Heart left ventricle (tissue), 16 donors: ENCODE measurements around the gene NUP214. TPM values are rescaled to one million over a fixed set of nuclear protein-coding genes. Genes with fewer than 3 reads are reported as not detected.
"Not testable (repeated sequence)": the region's sequence is repeated elsewhere in the genome, so short reads cannot be mapped to it uniquely, and the experiment has no call there.

Experiments used
- ATAC-seq, 4 donors: fragments of 200-7000 bp; cut with Tn5 transposase; one replicate each; pipeline ENCODE4 v1.9.1; 2020 to 2022; ENCODE audit warnings: moderate library complexity in 4 of 4, mild to moderate bottlenecking in 3 of 4, moderate number of reproducible peaks in 1 of 4
- DNase-seq, 5 donors: peaks; one replicate each; pipeline ENCODE4 v3.0.0-alpha.2; 2020
- H3K27ac ChIP-seq, 12 donors: fragments of 200-600 bp; sonication (generic) in 4 of 12; one replicate each; pipeline versions ENCODE4 v1.5.0 to v1.8.0; 2016 to 2022; ENCODE audit warnings: mild to moderate bottlenecking in 2 of 12
- H3K27me3 ChIP-seq, 9 donors: fragments of 200-600 bp; sonication (generic) in 2 of 9; one replicate each; pipeline versions ENCODE4 v1.5.1 to v1.8.0; 2016 to 2022; ENCODE audit warnings: mild to moderate bottlenecking in 3 of 9
- H3K36me3 ChIP-seq, 9 donors: fragments of 200-600 bp; sonication (generic) in 2 of 9; one replicate each; pipeline versions ENCODE4 v1.5.0 to v1.8.0; 2018 to 2022; ENCODE audit warnings: mild to moderate bottlenecking in 2 of 9
- H3K4me1 ChIP-seq, 12 donors: fragments of 200-600 bp; sonication (generic) in 4 of 12; one replicate each; pipeline versions ENCODE4 v1.5.0 to v1.8.0; 2016 to 2022; ENCODE audit warnings: mild to moderate bottlenecking in 3 of 12
- H3K4me3 ChIP-seq, 12 donors: fragments of 200-600 bp; sonication (generic) in 4 of 12; one replicate each; pipeline versions ENCODE4 v1.5.0 to v1.8.0; 2017 to 2022; ENCODE audit warnings: mild to moderate bottlenecking in 9 of 12, moderate library complexity in 4 of 12
- H3K9me3 ChIP-seq, 12 donors: fragments of 200-600 bp; sonication (generic) in 4 of 12; one replicate each; pipeline versions ENCODE4 v1.5.0 to v1.8.0; 2016 to 2022; ENCODE audit warnings: mild to moderate bottlenecking in 1 of 12
- CTCF ChIP-seq, 12 donors: fragments of 200-600 bp; sonication (generic) in 4 of 12; IDR thresholded peaks; one replicate each; pipeline versions ENCODE4 v1.5.0 to v1.8.0; 2018 to 2022; ENCODE audit warnings: antibody characterized with exemption in 12 of 12, mild to moderate bottlenecking in 5 of 12
- POLR2A ChIP-seq, 2 donors: fragments of 450-650 bp; IDR thresholded peaks; one replicate each; pipeline ENCODE4 v1.6.1; 2017; ENCODE audit warnings: antibody characterized with exemption in 2 of 2, mild to moderate bottlenecking in 2 of 2, moderate library complexity in 2 of 2
- WGBS, 4 donors: extraction: QIAGEN DNeasy Blood & Tissue Kit in 2 of 4; methylation state at CpG; one replicate each; pipeline versions ENCODE4 v1.1.5 to v1.1.7; 2013 to 2018; 5-methylcytosine and 5-hydroxymethylcytosine counted together
- intact Hi-C, 10 donors: fragments of 100-400 bp; cut with DNase I; formaldehyde crosslinking; loops; one replicate each; pipeline versions ENCODE4 v1.11.1 to v1.14.2; 2022
- polyA plus RNA-seq, 2 donors: library from polyadenylated mRNA; stranded (reverse); fragments of 200-250 nt; gene quantifications; one replicate each; pipeline ENCODE4 v1.2.3, GENCODE V29; 2013
- total RNA-seq, 9 donors: library from RNA; depleted of rRNA in 2 of 9; stranded (reverse); fragments of >200 nt in 2 of 9; fragmentation: NEBNext Ultra II Directional in 3 of 9; extraction: Animal tissue kit (Norgen Biotek cat#: 25700) in 3 of 9; gene quantifications; one replicate each; pipeline versions ENCODE4 v1.1.0 to v1.2.4, GENCODE V29; 2016 to 2023
- donor health status: ischemic (EF 13 %, LVEDD 7.1; RV severe dilation, severe dysfunction).
- donor health status: healthy with polysubstance abuse.
- donor health status: DM: no; HTN: yes; CAD: no.
- donor health status: DM: no; HTN: no; CAD: no.
- donor health status: ischemic (EF 25% LVEDD 6.9; RV normal size, moderate dysfunction).
- donor health status: ischemic (EF 25% LVEDD 5.7; RV mildly dilated, moderate dysfunction).
- donor health status: healthy.
- donor health status: DM: yes; HTN: yes; CAD: no.
- donor health status: ischemic (EF 35%, LVEDD 5.7; RV mildly dilated, moderate dysfunction).
- donor health status: nonischemic (EF 11% LVEDD 7.7; RV severe dilation, severe dysfunction).
- donor health status: DM: yes; HTN: yes; CAD: no.
- donor health status: PGD.
- donor health status: ischemic (EF 29% LVEDD 5.4; RV normal size, mild dysfunction).
- donor health status: nonischemic (EF 23%, LVEDD 6.1; RV moderate dilation, normal function).

The NUP214 gene
- total and polyA plus RNA-seq, 11 donors, result 13.7 to 45.1 (median 23.6) TPM

- 91 to 94% (median 91%) methylated on average over 4 of the region's 4 CpGs for WGBS, 4 donors
- H3K9me3 ChIP-seq, result no peaks in the 10 kb centered on the region
- no peak for TF ChIP-seq CTCF (IDR thresholded peaks at IDR 0.05)
- TF ChIP-seq POLR2A (IDR thresholded peaks at IDR 0.05), result no peak
- peaks cover 2 to 97% (median 75%) of the 10 kb centered on the region in 9 donors for H3K36me3 ChIP-seq
- no peak overlapping the region for H3K27ac ChIP-seq
- DNase-seq, result no peak
- no peak overlapping the region for H3K4me3 ChIP-seq
- H3K27me3 ChIP-seq, result no peaks in the 10 kb centered on the region
- ATAC-seq, result no peak
- peaks cover 0 to 4% (median 0%) of the 10 kb centered on the region in 12 donors for H3K4me1 ChIP-seq
- intact Hi-C loops, result loop anchor here in 3 of 10 donors (5.0 to 10.0 kb wide), 3 partner anchors 41 to 88 kb away; partner anchors contain the start of gene FAM78A (in 1 of the 3)
These were observed 61.2 kb downstream of the NUP214 start for GRCh38 chr9:131186622-131187021.

- Histone ChIP-seq H3K27me3 (no peaks in the 10 kb centered on the region), H3K27ac (no peak overlapping the region), H3K4me1 (peaks cover 0 to 4% (median 0%) of the 10 kb centered on the region in 12 donors), H3K9me3 (no peaks in the 10 kb centered on the region), H3K36me3 (peaks cover 2 to 97% (median 76%) of the 10 kb centered on the region in 9 donors), H3K4me3 (no peak overlapping the region)
- DNase-seq (no peak), ATAC-seq (no peak)
- WGBS, 4 donors, result 90 to 95% (median 93%) methylated on average over 4 of the region's 4 CpGs
- intact Hi-C loops, result loop anchor here in 3 of 10 donors (5.0 to 10.0 kb wide), 3 partner anchors 39 to 87 kb away; partner anchors contain the start of gene FAM78A (in 1 of the 3)
- TF ChIP-seq CTCF (IDR thresholded peaks at IDR 0.05) (no peak), POLR2A (IDR thresholded peaks at IDR 0.05) (no peak)
These were observed 62.6 kb downstream of the NUP214 start for GRCh38 chr9:131187957-131188356.

GRCh38 chr9:131188976-131189375 lies 63.6 kb downstream of the NUP214 start:
- DNase-seq (no peak), ATAC-seq (no peak)
- no peaks in the 10 kb centered on the region for H3K9me3 ChIP-seq
- TF ChIP-seq CTCF (IDR thresholded peaks at IDR 0.05) (no peak), POLR2A (IDR thresholded peaks at IDR 0.05) (no peak)
- H3K4me3 ChIP-seq, result no peak overlapping the region
- peaks cover 0 to 4% (median 0%) of the 10 kb centered on the region in 12 donors for H3K4me1 ChIP-seq
- H3K27ac ChIP-seq, result no peak overlapping the region
- intact Hi-C loops, result loop anchor here in 3 of 10 donors (5.0 to 10.0 kb wide), 3 partner anchors 38 to 86 kb away; partner anchors contain the start of gene FAM78A (in 1 of the 3)
- WGBS, 4 donors, result 94 to 95% (median 94%) methylated on average over 3 of the region's 3 CpGs
- peaks cover 2 to 96% (median 84%) of the 10 kb centered on the region in 9 donors for H3K36me3 ChIP-seq
- no peaks in the 10 kb centered on the region for H3K27me3 ChIP-seq

- peaks cover 0 to 4% (median 0%) of the 10 kb centered on the region in 12 donors for H3K4me1 ChIP-seq
- no peak for ATAC-seq
- H3K36me3 ChIP-seq, result peaks cover 2 to 95% (median 89%) of the 10 kb centered on the region in 9 donors
- no peak for TF ChIP-seq POLR2A (IDR thresholded peaks at IDR 0.05)
- TF ChIP-seq CTCF (IDR thresholded peaks at IDR 0.05), result no peak
- intact Hi-C loops, result no loop called here
- H3K9me3 ChIP-seq, result no peaks in the 10 kb centered on the region
- 62 to 97% (median 87%) methylated on average over 3 of the region's 3 CpGs for WGBS, 4 donors
- H3K27me3 ChIP-seq, result no peaks in the 10 kb centered on the region
- no peak overlapping the region for H3K27ac ChIP-seq
- no peak for DNase-seq
- H3K4me3 ChIP-seq, result no peak overlapping the region
These were observed 64.8 kb downstream of the NUP214 start for GRCh38 chr9:131190191-131190590.

- H3K4me1 ChIP-seq, H3K27me3 ChIP-seq, DNase-seq, ATAC-seq, H3K9me3 ChIP-seq, intact Hi-C loops, H3K27ac ChIP-seq, H3K4me3 ChIP-seq: not testable (repeated sequence)
- WGBS, 4 donors, result 84 to 91% (median 85%) methylated on average over 6 of the region's 6 CpGs
- H3K36me3 ChIP-seq, result peaks cover 2 to 97% (median 87%) of the 10 kb centered on the region in 9 donors
These were observed 65.6 kb downstream of the NUP214 start for GRCh38 chr9:131191032-131191431.
